ENCODE measurements around the gene ARHGAP28.
A peak's percentile ranks its signal among the peaks of the same experiment; 100 is the strongest.

Gene ARHGAP28

DNA sequence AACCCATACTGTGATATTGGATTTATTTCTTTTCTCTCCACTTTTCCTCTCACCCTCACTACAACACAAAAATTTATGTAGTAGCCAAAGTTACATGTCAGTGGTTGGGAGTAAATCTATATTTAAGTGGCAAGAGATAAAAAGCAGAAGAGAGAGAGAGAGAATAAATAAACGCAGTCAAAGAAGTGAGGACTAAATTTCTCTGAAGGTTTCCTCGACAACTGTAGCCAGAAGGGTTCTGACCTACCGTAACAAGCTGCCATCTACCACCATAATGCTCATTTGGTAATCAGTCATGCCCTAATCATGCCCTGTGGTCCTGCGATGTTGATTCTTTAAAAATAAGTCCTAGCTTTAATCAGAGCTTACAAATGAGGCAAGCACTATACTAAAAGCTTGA is 9.1 kb downstream of the ARHGAP28 start:
- POLR2A ChIA-PET, result no interaction called here
- no peak for DNase-seq (ENCODE audit: low read depth, low spot score)
- H3K4me3 ChIP-seq (ENCODE audit: low read depth, low read length), result no peak overlapping the region
- CTCF ChIA-PET, result no interaction called here
- TF ChIP-seq, protein P1, sequence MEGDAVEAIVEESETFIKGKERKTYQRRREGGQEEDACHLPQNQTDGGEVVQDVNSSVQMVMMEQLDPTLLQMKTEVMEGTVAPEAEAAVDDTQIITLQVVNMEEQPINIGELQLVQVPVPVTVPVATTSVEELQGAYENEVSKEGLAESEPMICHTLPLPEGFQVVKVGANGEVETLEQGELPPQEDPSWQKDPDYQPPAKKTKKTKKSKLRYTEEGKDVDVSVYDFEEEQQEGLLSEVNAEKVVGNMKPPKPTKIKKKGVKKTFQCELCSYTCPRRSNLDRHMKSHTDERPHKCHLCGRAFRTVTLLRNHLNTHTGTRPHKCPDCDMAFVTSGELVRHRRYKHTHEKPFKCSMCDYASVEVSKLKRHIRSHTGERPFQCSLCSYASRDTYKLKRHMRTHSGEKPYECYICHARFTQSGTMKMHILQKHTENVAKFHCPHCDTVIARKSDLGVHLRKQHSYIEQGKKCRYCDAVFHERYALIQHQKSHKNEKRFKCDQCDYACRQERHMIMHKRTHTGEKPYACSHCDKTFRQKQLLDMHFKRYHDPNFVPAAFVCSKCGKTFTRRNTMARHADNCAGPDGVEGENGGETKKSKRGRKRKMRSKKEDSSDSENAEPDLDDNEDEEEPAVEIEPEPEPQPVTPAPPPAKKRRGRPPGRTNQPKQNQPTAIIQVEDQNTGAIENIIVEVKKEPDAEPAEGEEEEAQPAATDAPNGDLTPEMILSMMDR (IDR thresholded peaks at IDR 0.05; ENCODE audit: insufficient read depth, low read length, missing control alignments), result no peak

GRCh38 chr18:6741232-6741663 is 11.7 kb downstream of the ARHGAP28 start:
- POLR2A ChIA-PET, result interaction anchor here (1.8 kb wide), 1 partner anchor 10 kb away, joined by 12 read pairs; no protein-coding TSS in a partner anchor
- H3K4me3 ChIP-seq (ENCODE audit: low read depth, low read length), result no peak overlapping the region
- peak; percentile 91 for DNase-seq (ENCODE audit: low read depth, low spot score)
- TF ChIP-seq, protein P1 (IDR thresholded peaks at IDR 0.05; ENCODE audit: insufficient read depth, low read length, missing control alignments), result no peak
- CTCF ChIA-PET, result no interaction called here

- H3K4me3 ChIP-seq (ENCODE audit: low read depth, low read length), result no peak overlapping the region
- ChIA-PET CTCF (no interaction called here), POLR2A (interaction anchor here (1.8 kb wide), 1 partner anchor 10 kb away, joined by 12 read pairs; no protein-coding TSS in a partner anchor)
- DNase-seq (ENCODE audit: low read depth, low spot score), result no peak
- TF ChIP-seq, protein P1 (IDR thresholded peaks at IDR 0.05; ENCODE audit: insufficient read depth, low read length, missing control alignments), result no peak
These were observed 12.3 kb downstream of the ARHGAP28 start for GRCh38 chr18:6741786-6742185.

GRCh38 chr18:6743999-6744398 is 14.5 kb downstream of the ARHGAP28 start:
- H3K4me3 ChIP-seq (ENCODE audit: low read depth, low read length), result no peak overlapping the region
- TF ChIP-seq, protein P1 (IDR thresholded peaks at IDR 0.05; ENCODE audit: insufficient read depth, low read length, missing control alignments), result no peak
- CTCF ChIA-PET, result no interaction called here
- POLR2A ChIA-PET, result no interaction called here
- no peak for DNase-seq (ENCODE audit: low read depth, low spot score)

DNA sequence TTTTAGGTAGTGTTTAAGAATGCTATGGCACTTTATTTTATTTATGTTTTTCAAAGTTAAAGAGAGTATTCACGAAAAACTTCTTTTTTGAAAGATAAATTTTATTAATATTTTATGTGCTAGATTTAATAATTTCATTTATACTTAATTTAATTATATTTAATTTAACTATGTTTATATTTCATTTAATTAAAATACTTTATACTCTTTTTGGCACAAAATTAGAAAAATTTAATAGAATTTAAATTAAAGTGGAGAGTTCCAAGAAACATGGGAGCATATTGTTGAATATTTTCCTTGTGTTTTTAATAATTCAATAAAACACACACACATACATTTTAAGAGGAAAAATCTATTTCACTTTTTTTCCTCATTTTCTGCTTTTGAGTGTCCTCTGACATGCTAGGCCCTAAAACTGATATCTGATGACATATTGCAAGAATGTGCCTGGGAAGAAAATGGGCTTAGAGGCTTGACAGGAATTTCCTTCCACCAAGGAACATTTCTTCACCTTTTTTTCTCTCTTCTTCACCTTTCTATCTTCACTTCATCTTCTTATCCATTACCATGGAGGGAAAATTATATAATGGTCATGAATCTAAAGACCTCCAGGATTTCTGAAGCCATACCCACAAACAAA is 15.4 kb downstream of the ARHGAP28 start:
- DNase-seq (ENCODE audit: low read depth, low spot score), result no peak
- CTCF ChIA-PET, result no interaction called here

GRCh38 chr18:6745504-6746031 is 16.1 kb downstream of the ARHGAP28 start:
- no peak for DNase-seq (ENCODE audit: low read depth, low spot score)
- H3K4me3 ChIP-seq (ENCODE audit: low read depth, low read length), result no peak overlapping the region
- ChIA-PET CTCF (no interaction called here), POLR2A (no interaction called here)
- TF ChIP-seq, protein P1 (IDR thresholded peaks at IDR 0.05; ENCODE audit: insufficient read depth, low read length, missing control alignments), result no peak

More for the DNA sequence above, 15.4 kb downstream of the ARHGAP28 start:
- TF ChIP-seq, protein P1 (IDR thresholded peaks at IDR 0.05; ENCODE audit: insufficient read depth, low read length, missing control alignments), result no peak
- POLR2A ChIA-PET, result no interaction called here
- no peak overlapping the region for H3K4me3 ChIP-seq (ENCODE audit: low read depth, low read length)
